Measurements from ENCODE around the gene ANO1.

GRCh38 chr11:70040452-70040851 is 37.7 kb upstream of the ANO1 start:
- no peak for TF ChIP-seq POLR2A (IDR thresholded peaks at IDR 0.05)
- TF ChIP-seq, protein P1, sequence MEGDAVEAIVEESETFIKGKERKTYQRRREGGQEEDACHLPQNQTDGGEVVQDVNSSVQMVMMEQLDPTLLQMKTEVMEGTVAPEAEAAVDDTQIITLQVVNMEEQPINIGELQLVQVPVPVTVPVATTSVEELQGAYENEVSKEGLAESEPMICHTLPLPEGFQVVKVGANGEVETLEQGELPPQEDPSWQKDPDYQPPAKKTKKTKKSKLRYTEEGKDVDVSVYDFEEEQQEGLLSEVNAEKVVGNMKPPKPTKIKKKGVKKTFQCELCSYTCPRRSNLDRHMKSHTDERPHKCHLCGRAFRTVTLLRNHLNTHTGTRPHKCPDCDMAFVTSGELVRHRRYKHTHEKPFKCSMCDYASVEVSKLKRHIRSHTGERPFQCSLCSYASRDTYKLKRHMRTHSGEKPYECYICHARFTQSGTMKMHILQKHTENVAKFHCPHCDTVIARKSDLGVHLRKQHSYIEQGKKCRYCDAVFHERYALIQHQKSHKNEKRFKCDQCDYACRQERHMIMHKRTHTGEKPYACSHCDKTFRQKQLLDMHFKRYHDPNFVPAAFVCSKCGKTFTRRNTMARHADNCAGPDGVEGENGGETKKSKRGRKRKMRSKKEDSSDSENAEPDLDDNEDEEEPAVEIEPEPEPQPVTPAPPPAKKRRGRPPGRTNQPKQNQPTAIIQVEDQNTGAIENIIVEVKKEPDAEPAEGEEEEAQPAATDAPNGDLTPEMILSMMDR (IDR thresholded peaks at IDR 0.05) = no peak
